ENCODE measurements around the gene GADD45B.
A peak's percentile ranks its signal among the peaks of the same experiment; 100 is the strongest.
"Not testable (repeated sequence)": the region's sequence is repeated elsewhere in the genome, so short reads cannot be mapped to it uniquely, and the experiment has no call there.

Gene GADD45B

GRCh38 chr19:2444251-2445002, 31.5 kb upstream of the GADD45B start:
- no peak for DNase-seq

GRCh38 chr19:2446381-2446780, 29.5 kb upstream of the GADD45B start:
- no peak for DNase-seq

GRCh38 chr19:2449019-2449418, 26.9 kb upstream of the GADD45B start:
- DNase-seq, result no peak

GRCh38 chr19:2451138-2451537, 24.8 kb upstream of the GADD45B start:
- DNase-seq, result no peak

DNA sequence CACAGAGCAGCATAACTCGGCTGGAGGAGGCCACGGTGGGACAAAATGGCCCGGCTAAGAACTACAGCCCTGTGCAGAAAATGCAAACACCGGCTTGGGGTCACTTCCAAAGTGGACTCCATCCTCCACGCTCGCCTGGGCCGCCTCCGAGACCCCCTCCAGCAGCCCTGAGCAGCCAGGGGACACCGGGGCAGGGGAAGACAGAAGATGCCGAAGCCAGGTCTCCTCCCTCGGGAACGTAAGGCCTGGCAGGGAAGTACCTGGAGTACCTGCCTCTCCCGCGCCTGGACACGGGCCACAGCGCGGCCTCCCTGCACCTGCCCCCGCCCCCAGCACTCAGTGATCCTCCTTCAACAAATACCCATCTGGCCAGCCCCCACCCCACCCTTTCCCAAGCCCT, 24.2 kb upstream of the GADD45B start:
- no peak for DNase-seq

- no peak for DNase-seq
Observed at GRCh38 chr19:2453431-2454025, 22.4 kb upstream of the GADD45B start.

- DNase-seq, result no peak
Observed at GRCh38 chr19:2454199-2454961, 21.5 kb upstream of the GADD45B start.

DNA sequence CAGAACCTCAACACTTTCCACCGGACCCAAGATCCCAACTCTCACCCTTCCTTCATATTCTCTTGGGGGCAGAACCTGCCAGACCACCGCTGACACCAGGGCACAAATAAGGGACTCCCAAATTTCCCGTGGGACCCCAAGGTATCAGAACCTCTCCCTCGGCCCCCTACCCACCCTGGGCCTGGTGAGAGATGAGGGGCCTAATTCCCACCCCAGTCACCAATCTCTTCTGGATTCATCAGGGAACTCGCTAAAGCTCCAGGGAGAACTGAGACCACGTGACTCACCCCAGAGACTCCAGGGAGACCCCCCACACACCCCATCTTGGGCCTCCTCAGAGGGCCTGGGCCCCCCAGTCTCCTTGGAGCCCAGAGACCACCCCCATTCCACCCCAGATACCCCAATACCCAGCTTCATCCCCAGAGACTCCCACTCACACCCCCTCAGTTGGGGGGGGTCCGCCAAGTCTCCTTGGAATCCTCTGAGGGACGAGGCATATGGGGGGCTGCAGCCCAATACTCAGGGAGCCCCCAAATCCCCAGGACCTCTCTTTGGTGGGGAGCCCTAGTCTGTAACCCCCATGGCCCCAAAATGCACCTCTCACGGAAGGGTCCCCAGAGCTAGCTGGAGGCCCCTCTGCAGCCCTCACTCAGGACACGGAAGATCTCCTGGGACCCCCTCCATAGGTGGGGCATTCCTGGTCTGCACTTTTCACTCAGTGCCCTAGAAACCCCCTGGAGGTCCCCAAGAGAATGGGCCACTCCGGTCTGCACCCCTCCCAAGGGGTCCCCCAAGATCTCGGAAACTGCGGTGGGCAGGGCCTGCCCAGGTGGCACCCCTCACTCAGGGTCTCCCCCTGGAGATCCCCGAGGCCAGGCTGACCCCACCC, 20.7 kb upstream of the GADD45B start:
- DNase-seq, result no peak

- peak; percentile 49 for DNase-seq
Observed at GRCh38 chr19:2455851-2456570, 19.9 kb upstream of the GADD45B start.

DNA sequence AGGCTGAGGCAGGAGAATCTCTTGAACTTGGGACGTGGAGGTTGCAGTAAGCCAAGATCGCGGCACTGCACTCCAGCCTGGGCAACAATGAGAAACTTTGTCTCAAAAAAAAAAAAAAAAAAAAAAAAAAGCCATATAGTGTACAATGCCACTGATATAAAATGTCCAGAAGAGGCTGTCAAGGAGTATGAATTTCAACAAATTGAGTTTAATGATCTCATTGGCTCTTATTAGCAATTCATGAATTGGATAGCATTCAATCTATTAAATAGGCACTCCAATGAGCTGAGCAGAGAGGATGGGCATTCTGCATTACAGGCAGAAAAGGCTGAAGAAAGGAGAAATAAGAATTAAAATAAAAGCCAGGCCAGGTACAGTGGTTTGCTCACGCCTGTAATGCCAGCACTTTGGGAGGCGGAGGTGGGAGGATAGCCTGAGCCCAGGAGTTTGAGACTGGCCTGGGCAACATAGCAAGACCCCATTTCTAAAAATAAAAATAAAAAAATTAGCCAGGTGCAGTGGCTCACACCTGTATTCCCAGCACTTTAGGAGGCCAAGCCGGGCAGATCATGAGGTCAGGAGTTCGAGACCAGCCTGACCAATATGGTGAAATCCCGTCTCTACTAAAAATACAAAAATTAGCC, 18.4 kb upstream of the GADD45B start:
- no peak for DNase-seq

- DNase-seq, result no peak
Observed at GRCh38 chr19:2458054-2458453, 17.9 kb upstream of the GADD45B start.

GRCh38 chr19:2458776-2459175, 17.2 kb upstream of the GADD45B start:
- not testable (repeated sequence) for DNase-seq

DNA sequence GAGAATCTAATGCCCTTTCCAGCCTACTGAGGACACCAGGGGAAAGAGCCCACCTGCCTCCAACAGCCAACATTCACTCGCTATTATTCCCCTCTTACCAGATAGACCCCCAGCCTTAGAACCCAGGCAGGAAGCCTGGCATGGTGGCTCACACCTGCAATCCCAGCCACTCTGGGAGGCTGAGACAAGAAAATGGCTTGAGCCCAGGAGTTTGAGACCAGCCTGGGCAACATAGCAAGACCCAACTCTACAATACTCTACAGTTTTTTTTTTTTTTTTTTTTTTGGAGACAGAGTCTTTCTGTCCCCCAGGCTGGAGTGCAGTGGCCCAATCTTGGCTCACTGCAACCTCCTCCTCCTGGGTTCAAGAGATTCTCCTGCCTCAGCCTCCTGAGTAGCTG, 15.7 kb upstream of the GADD45B start:
- no peak for DNase-seq

GRCh38 chr19:2461751-2462634, 13.9 kb upstream of the GADD45B start:
- DNase-seq, result peak; percentile 78

- no peak for DNase-seq
Observed at GRCh38 chr19:2462635-2463421, 13.1 kb upstream of the GADD45B start.

- not testable (repeated sequence) for DNase-seq
Observed at GRCh38 chr19:2463694-2464093, 12.2 kb upstream of the GADD45B start.

- DNase-seq, result no peak
Observed at GRCh38 chr19:2464389-2464788, 11.5 kb upstream of the GADD45B start.

GRCh38 chr19:2468596-2468995, 7.3 kb upstream of the GADD45B start:
- no peak for DNase-seq

GRCh38 chr19:2469102-2469914, 6.6 kb upstream of the GADD45B start:
- peak; percentile 81 for DNase-seq

All from activated CD4-positive, alpha-beta T cell treated with anti-CD3 and anti-CD28 coated beads, Interleukin-2, amount 50 U/mL, for 16 hours (primary cell).